ENCODE results near the gene IL12RB1.

DNA sequence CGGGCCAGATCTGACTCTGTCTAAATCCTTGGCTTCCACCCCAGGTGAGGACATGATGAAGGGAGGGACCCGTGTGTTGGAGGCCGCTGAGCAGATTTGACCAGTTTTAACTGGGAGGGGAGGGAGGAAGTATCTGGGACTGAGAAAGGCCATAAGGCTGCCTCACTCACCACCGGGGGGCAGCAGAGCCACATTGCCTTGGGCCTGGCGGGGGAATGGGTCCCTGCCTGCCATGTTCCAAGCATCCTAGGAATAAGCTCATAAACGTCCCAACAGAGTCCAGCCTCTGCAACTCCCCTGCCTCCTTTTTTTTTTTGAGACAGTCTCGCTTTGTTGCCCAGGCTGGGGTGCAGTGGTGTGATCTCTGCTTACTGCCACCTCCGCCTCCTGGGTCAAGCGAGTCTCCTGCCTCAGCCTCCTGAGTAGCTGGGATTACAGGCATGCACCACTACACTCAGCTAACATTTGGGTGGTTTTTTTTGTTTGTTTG lies 26.3 kb upstream of the IL12RB1 start:
- TF ChIP-seq EZH2phosphoT487 (IDR thresholded peaks at IDR 0.05; ENCODE audit: low read depth, severe bottlenecking, unreplicated experiment): no peak
- TF ChIP-seq, protein P1, sequence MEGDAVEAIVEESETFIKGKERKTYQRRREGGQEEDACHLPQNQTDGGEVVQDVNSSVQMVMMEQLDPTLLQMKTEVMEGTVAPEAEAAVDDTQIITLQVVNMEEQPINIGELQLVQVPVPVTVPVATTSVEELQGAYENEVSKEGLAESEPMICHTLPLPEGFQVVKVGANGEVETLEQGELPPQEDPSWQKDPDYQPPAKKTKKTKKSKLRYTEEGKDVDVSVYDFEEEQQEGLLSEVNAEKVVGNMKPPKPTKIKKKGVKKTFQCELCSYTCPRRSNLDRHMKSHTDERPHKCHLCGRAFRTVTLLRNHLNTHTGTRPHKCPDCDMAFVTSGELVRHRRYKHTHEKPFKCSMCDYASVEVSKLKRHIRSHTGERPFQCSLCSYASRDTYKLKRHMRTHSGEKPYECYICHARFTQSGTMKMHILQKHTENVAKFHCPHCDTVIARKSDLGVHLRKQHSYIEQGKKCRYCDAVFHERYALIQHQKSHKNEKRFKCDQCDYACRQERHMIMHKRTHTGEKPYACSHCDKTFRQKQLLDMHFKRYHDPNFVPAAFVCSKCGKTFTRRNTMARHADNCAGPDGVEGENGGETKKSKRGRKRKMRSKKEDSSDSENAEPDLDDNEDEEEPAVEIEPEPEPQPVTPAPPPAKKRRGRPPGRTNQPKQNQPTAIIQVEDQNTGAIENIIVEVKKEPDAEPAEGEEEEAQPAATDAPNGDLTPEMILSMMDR (IDR thresholded peaks at IDR 0.05; ENCODE audit: poor library complexity): peak; percentile 83
- no peak for TF ChIP-seq EZH2 (IDR thresholded peaks at IDR 0.05; ENCODE audit: borderline replicate concordance)

All from hepatocyte (in vitro differentiated cells).